ENCODE results near the gene RIOK3. TPM values are rescaled to one million over a fixed set of nuclear protein-coding genes. Genes with fewer than 3 reads are reported as not detected.
"Not testable (repeated sequence)": the region's sequence is repeated elsewhere in the genome, so short reads cannot be mapped to it uniquely, and the experiment has no call there.

Gene RIOK3
- total and polyA plus RNA-seq, 10 of the 15 experiments (the other 5 are each of a cell fraction or from before 2014, with no cell fraction given), result 18.0 to 87.5 (median 53.8) TPM

DNA sequence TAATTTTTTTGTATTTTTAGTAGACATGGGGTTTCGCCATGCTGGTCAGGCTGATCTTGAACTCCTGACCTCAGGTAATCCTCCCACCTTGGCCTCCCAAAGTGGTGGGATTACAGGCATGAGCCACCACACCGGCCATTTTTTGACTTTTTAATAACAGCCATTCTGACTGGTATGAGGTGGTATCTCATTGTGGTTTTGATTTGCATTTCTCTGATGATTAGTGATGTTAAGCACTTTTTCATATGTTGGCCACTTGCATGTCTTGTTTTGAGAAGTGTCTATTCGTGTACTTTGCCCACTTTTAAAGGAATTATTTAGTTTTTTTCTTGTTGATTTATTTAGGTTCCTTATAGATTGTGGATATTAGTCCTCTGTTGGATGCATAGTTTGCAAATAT is 23.5 kb upstream of the RIOK3 start:
- H3K79me2 ChIP-seq (ENCODE audit: control insufficient read depth, insufficient read depth, low read length); H3K4me3 ChIP-seq; H3K9ac ChIP-seq (ENCODE audit: control insufficient read depth, insufficient read depth, low read length); FAIRE-seq; in situ Hi-C loops (cut with MboI); H3K27ac ChIP-seq (ENCODE audit: control insufficient read depth, insufficient read depth); H2AFZ ChIP-seq (ENCODE audit: control insufficient read depth, low read depth, low read length); intact Hi-C loops (cut with micrococcal nuclease; ENCODE audit: unreplicated experiment); H3K4me1 ChIP-seq (ENCODE audit: control insufficient read depth, insufficient read depth, low read length); H3K4me2 ChIP-seq (ENCODE audit: control insufficient read depth, insufficient read depth); DNase-seq (ENCODE audit: low read depth, low spot score); H3K27me3 ChIP-seq (replicated peaks in 1 of 2; ENCODE audit: control insufficient read depth in 2 of 2, insufficient read depth in 2 of 2, low read length in 1 of 2); H3K9me3 ChIP-seq (replicated peaks; ENCODE audit: control insufficient read depth, insufficient read depth, low read length); RAD21 ChIA-PET (ENCODE audit: unreplicated experiment); BruUV-seq (replicated peaks); H3K36me3 ChIP-seq (ENCODE audit: control insufficient read depth in 2 of 2, insufficient read depth in 2 of 2, low read length in 1 of 2); H4K20me1 ChIP-seq (ENCODE audit: control insufficient read depth, insufficient read depth): not testable (repeated sequence)
- WGBS (ENCODE audit: insufficient coverage, insufficient replicate concordance, low lambda C conversion rate, missing lambda C conversion rate), result 14% methylated on average over 3 of the region's 3 CpGs
- ChIA-PET SMC1A (ENCODE audit: uncharacterized antibody, unreplicated experiment) (interaction anchor here (1.1 to 1.5 kb wide), 3 partner anchors 11 to 72 kb away, joined by 3 to 4 read pairs (median 3); no protein-coding TSS in a partner anchor), CTCF (interaction anchor here (1.0 to 1.7 kb wide), 4 partner anchors 9 to 15 kb away, joined by 3 to 5 read pairs (median 3); no protein-coding TSS in a partner anchor), POLR2A (interaction anchor here (1.0 kb wide), 1 partner anchor 13 kb away, joined by 3 read pairs; no protein-coding TSS in a partner anchor)
- TF ChIP-seq MTA2 (IDR thresholded peaks at IDR 0.05; ENCODE audit: low read depth) (peak; percentile 68), POU2F2 (IDR thresholded peaks at IDR 0.05; ENCODE audit: borderline replicate concordance, low read depth, low read length) (0 out of 3 replicates have a peak, but pooled peaks have one; percentile 37), IKZF2 (IDR thresholded peaks at IDR 0.05) (peak in 1 of 2 experiments; percentile 33; a peak in 2 of 4 replicates), NFYB (IDR thresholded peaks at IDR 0.05; ENCODE audit: insufficient read depth, low read depth, low read length) (0 out of 2 replicates have a peak, but pooled peaks have one; percentile 20)
- ATAC-seq, result peak; percentile 94

DNA sequence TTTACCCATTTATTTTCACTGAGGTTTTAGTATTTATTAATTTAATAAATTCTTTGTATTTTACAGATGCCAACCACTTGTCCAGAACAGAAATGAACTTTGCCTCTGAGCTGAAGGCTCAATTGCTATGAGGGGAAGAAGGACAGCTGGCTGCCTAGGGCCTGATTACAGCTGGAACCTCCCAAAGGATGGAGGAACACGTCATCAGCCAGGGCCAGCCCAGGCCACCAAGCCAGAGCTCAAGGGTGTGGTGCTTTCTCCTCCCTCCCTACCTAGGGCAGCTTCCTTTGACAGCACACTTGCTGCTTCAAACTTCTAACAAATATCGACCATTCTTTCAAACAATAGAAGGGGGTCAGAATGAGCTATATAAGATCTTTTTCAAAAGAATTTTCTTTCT is 19.7 kb upstream of the RIOK3 start:
- peaks cover 2% of the 10 kb centered on the region; the same call in 1 of the 2 replicates for H3K4me1 ChIP-seq (ENCODE audit: control insufficient read depth, insufficient read depth, low read length)
- FAIRE-seq (no peak), DNase-seq (ENCODE audit: low read depth, low spot score) (no peak), ATAC-seq (no peak)
- BruUV-seq (replicated peaks), result no TSS peak
- WGBS (ENCODE audit: insufficient coverage, insufficient replicate concordance, low lambda C conversion rate, missing lambda C conversion rate), result 100% methylated on average over 2 of the region's 2 CpGs
- H3K4me2 ChIP-seq (ENCODE audit: control insufficient read depth, insufficient read depth), result no peak overlapping the region
- no peak overlapping the region for H3K27ac ChIP-seq (ENCODE audit: control insufficient read depth, insufficient read depth)
- TF ChIP-seq, protein P1, sequence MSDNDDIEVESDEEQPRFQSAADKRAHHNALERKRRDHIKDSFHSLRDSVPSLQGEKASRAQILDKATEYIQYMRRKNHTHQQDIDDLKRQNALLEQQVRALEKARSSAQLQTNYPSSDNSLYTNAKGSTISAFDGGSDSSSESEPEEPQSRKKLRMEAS (IDR thresholded peaks at IDR 0.05; ENCODE audit: low read depth, low read length), result no peak
- TF ChIP-seq GABPA (IDR thresholded peaks at IDR 0.05; ENCODE audit: low read depth) (no peak), ZNF24 (IDR thresholded peaks at IDR 0.05) (no peak), BCL3 (IDR thresholded peaks at IDR 0.05; ENCODE audit: borderline replicate concordance, insufficient read depth, low read depth, low read length, poor library complexity, severe bottlenecking) (no peak)
- intact Hi-C loops (cut with micrococcal nuclease; ENCODE audit: unreplicated experiment), result no loop called here
- peaks cover 2% of the 10 kb centered on the region; the same call in 2 of the 3 replicates for H3K9me3 ChIP-seq (replicated peaks; ENCODE audit: control insufficient read depth, insufficient read depth, low read length)
- SMC1A ChIA-PET (ENCODE audit: uncharacterized antibody, unreplicated experiment), result interaction anchor here (0.8 to 1.8 kb wide), 10 partner anchors 8 to 63 kb away, joined by 3 to 8 read pairs (median 4); no protein-coding TSS in a partner anchor
- in situ Hi-C loops (cut with MboI), result no loop called here
- CTCF ChIA-PET, result interaction anchor here (1.0 to 1.4 kb wide), 4 partner anchors 8 to 71 kb away, joined by 3 to 4 read pairs (median 3); partner anchors contain the start of gene RMC1
- no peak overlapping the region for H2AFZ ChIP-seq (ENCODE audit: control insufficient read depth, low read depth, low read length)
- H3K9ac ChIP-seq (ENCODE audit: control insufficient read depth, insufficient read depth, low read length), result no peak overlapping the region
- H3K79me2 ChIP-seq (ENCODE audit: control insufficient read depth, insufficient read depth, low read length), result peaks cover 8% of the 10 kb centered on the region
- H3K27me3 ChIP-seq (replicated peaks in 1 of 2; ENCODE audit: control insufficient read depth in 2 of 2, insufficient read depth in 2 of 2, low read length in 1 of 2), result no peaks in the 10 kb centered on the region
- POLR2A ChIA-PET, result interaction anchor here (0.7 to 1.6 kb wide), 4 partner anchors 8 to 171 kb away, joined by 3 to 4 read pairs (median 4); no protein-coding TSS in a partner anchor
- RAD21 ChIA-PET (ENCODE audit: unreplicated experiment), result no interaction called here
- H3K36me3 ChIP-seq (ENCODE audit: control insufficient read depth in 2 of 2, insufficient read depth in 2 of 2, low read length in 1 of 2), result no peaks in the 10 kb centered on the region; a peak in 1 of 4 replicates
- H4K20me1 ChIP-seq (ENCODE audit: control insufficient read depth, insufficient read depth), result no peaks in the 10 kb centered on the region
- no peak overlapping the region for H3K4me3 ChIP-seq

Measured in GM12878 (cell line).